Spleen (tissue), 11 donors: ENCODE results near the gene SYNGAP1. TPM values are rescaled to one million over a fixed set of nuclear protein-coding genes. Genes with fewer than 3 reads are reported as not detected.

Experiments used
- DNase-seq: peaks from one replicate; pipeline ENCODE4 v3.0.0-alpha.2; 2020
- H3K27ac ChIP-seq, 8 donors: fragments of 200-600 bp; sonication (generic) in 7 of 8; 1 replicate in 4 of 8; 2 replicates in 4 of 8; pipeline versions ENCODE4 v1.5.0 to v1.8.0; 2016 to 2021; ENCODE audit warnings: inconsistent platforms in 4 of 8, mild to moderate bottlenecking in 4 of 8, moderate library complexity in 1 of 8
- H3K27me3 ChIP-seq, 7 donors: fragments of 200-600 bp; sonication (generic) in 6 of 7; replicated peaks in 1 of 7; 1 replicate in 4 of 7; 2 replicates in 3 of 7; pipeline versions ENCODE4 v1.5.0 to v1.8.0; 2016 to 2021; ENCODE audit warnings: inconsistent platforms in 3 of 7, mild to moderate bottlenecking in 1 of 7
- H3K36me3 ChIP-seq, 6 donors: fragments of 200-600 bp; sonication (generic) in 5 of 6; 1 replicate in 4 of 6; 2 replicates in 2 of 6; pipeline versions ENCODE4 v1.5.0 to v1.8.0; 2016 to 2021; ENCODE audit warnings: inconsistent platforms in 2 of 6
- H3K4me1 ChIP-seq, 6 donors: fragments of 200-600 bp; sonication (generic) in 5 of 6; 1 replicate in 3 of 6; 2 replicates in 3 of 6; pipeline versions ENCODE4 v1.5.0 to v1.8.0; 2016 to 2021; ENCODE audit warnings: inconsistent platforms in 3 of 6
- H3K4me3 ChIP-seq, 8 donors: fragments of 200-600 bp; sonication (generic) in 7 of 8; 1 replicate in 4 of 8; 2 replicates in 4 of 8; pipeline versions ENCODE4 v1.5.0 to v1.8.0; 2016 to 2021; ENCODE audit warnings: inconsistent platforms in 4 of 8, mild to moderate bottlenecking in 4 of 8, moderate library complexity in 2 of 8
- H3K9me3 ChIP-seq, 8 donors: fragments of 200-600 bp; sonication (generic) in 7 of 8; 1 replicate in 4 of 8; 2 replicates in 4 of 8; pipeline versions ENCODE4 v1.5.0 to v1.8.0; 2016 to 2021; ENCODE audit warnings: inconsistent platforms in 4 of 8
- POLR2A ChIP-seq, 3 donors: fragments of 450-650 bp; IDR thresholded peaks; one replicate each; pipeline ENCODE4 v1.5.1; 2017; ENCODE audit warnings: antibody characterized with exemption in 3 of 3, mild to moderate bottlenecking in 1 of 3
- POLR2AphosphoS5 ChIP-seq, 3 donors: sonication (generic); formaldehyde crosslinking; IDR thresholded peaks; one replicate each; pipeline ENCODE4 v1.5.1; 2017; ENCODE audit warnings: antibody characterized with exemption in 3 of 3
- WGBS, 5 donors: extraction: QIAGEN DNeasy Blood & Tissue Kit in 3 of 5; methylation state at CpG; one replicate each; pipeline versions ENCODE4 v1.1.5 to v1.1.7; 2013 to 2018; 5-methylcytosine and 5-hydroxymethylcytosine counted together
- intact Hi-C: fragments of 100-400 bp; cut with DNase I; formaldehyde crosslinking; loops from one replicate; pipeline ENCODE4 v1.15.0; 2023; ENCODE audit warnings: low total_unique reads
- polyA plus RNA-seq, 3 donors: library from polyadenylated mRNA; stranded (reverse); fragments of 200-250 nt; gene quantifications; one replicate each; pipeline ENCODE4 v1.2.1, GENCODE V29; 2013
- total RNA-seq, 7 donors: library from RNA; depleted of rRNA in 3 of 7; stranded (reverse); fragments of >200 nt in 3 of 7; fragmentation: NEBNext Ultra II Directional in 4 of 7; extraction: Animal tissue kit (Norgen Biotek cat#: 25700) in 4 of 7; gene quantifications; one replicate each; pipeline versions ENCODE4 v1.1.0 to v1.2.1, GENCODE V29; 2016 to 2021
- TF ChIP-seq, protein P1 (sequence below), 11 experiments: fragments of 200-600 bp in 7 of 11; fragments of 450-650 bp in 4 of 11; sonication (generic) in 4 of 11; IDR thresholded peaks in 8 of 11; conservative IDR thresholded peaks in 3 of 11; 1 replicate in 7 of 11; 2 replicates in 4 of 11; pipeline versions ENCODE4 v1.4.0 to v1.8.0; 2016 to 2021; ENCODE audit warnings: antibody characterized with exemption in 11 of 11, inconsistent platforms in 4 of 11, mild to moderate bottlenecking in 1 of 11
- donor health status: healthy with polysubstance abuse.
- donor health status: DM: no; HTN: no; CAD: no; lungs with moderate emphysema.
- donor health status: DM: no; HTN: no; CAD: no.
- donor health status: Bipolar disorder and iron deficiency.
- donor health status: healthy.
- donor health status: DM: no; HTN: no; CAD: no.
- donor health status: DM: yes; HTN: yes; CAD: no.

Gene SYNGAP1
- total and polyA plus RNA-seq, 10 donors, result 3.6 to 30.8 (median 23.9) TPM

- 78 to 93% (median 88%) methylated on average over 2 of the region's 2 CpGs for WGBS, 5 donors
- no peak overlapping the region for H3K27ac ChIP-seq
- H3K36me3 ChIP-seq, result peaks cover 0 to 4% (median 1%) of the 10 kb centered on the region in 6 donors
- H3K4me1 ChIP-seq, result peaks cover 17 to 54% (median 42%) of the 10 kb centered on the region in 6 donors
- TF ChIP-seq, protein P1, sequence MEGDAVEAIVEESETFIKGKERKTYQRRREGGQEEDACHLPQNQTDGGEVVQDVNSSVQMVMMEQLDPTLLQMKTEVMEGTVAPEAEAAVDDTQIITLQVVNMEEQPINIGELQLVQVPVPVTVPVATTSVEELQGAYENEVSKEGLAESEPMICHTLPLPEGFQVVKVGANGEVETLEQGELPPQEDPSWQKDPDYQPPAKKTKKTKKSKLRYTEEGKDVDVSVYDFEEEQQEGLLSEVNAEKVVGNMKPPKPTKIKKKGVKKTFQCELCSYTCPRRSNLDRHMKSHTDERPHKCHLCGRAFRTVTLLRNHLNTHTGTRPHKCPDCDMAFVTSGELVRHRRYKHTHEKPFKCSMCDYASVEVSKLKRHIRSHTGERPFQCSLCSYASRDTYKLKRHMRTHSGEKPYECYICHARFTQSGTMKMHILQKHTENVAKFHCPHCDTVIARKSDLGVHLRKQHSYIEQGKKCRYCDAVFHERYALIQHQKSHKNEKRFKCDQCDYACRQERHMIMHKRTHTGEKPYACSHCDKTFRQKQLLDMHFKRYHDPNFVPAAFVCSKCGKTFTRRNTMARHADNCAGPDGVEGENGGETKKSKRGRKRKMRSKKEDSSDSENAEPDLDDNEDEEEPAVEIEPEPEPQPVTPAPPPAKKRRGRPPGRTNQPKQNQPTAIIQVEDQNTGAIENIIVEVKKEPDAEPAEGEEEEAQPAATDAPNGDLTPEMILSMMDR (IDR thresholded peaks at IDR 0.05 in 8 of 11, conservative IDR thresholded peaks at IDR 0.05 in 3 of 11), result no peak
- TF ChIP-seq POLR2A (IDR thresholded peaks at IDR 0.05), result no peak
- no peak overlapping the region for H3K4me3 ChIP-seq
- DNase-seq, result no peak
- no peaks in the 10 kb centered on the region for H3K9me3 ChIP-seq
- intact Hi-C loops, result no loop called here
- peaks cover 0 to 6% (median 0%) of the 10 kb centered on the region in 7 donors for H3K27me3 ChIP-seq
Observed at GRCh38 chr6:33421344-33421643, 1.4 kb downstream of the SYNGAP1 start.

DNA sequence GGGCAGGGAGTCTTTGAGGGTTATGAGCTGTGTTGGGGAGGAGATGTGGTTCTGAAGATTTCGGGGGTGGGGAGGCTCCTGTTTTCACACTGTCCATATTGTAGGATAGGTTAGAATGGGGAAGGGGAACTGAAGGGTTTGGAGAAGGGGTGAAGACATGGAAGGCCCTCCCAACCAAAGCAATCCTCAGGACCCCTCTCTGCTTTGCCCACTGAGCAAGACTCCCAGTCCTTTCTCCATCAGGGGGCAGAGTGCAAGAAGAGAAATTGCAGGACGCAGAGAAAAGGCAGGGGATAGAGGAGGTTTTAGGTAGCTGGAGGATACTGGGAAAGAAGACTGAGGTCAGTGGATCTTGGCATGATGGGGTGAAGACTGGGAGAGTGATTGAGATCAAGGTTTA is 3.9 kb downstream of the SYNGAP1 start:
- TF ChIP-seq POLR2A (IDR thresholded peaks at IDR 0.05) (no peak), POLR2AphosphoS5 (IDR thresholded peaks at IDR 0.05) (no peak)
- TF ChIP-seq, protein P1 (IDR thresholded peaks at IDR 0.05 in 8 of 11, conservative IDR thresholded peaks at IDR 0.05 in 3 of 11), result no peak
- Histone ChIP-seq H3K27ac (no peak overlapping the region), H3K9me3 (no peaks in the 10 kb centered on the region), H3K27me3 (peaks cover 0 to 6% (median 0%) of the 10 kb centered on the region in 7 donors), H3K4me3 (no peak overlapping the region), H3K36me3 (no peaks in the 10 kb centered on the region), H3K4me1 (peaks cover 16 to 54% (median 44%) of the 10 kb centered on the region in 6 donors)
- intact Hi-C loops, result no loop called here
- DNase-seq, result peak; percentile 23
- WGBS, 5 donors, result 94 to 100% (median 98%) methylated on average over 2 of the region's 2 CpGs

DNA sequence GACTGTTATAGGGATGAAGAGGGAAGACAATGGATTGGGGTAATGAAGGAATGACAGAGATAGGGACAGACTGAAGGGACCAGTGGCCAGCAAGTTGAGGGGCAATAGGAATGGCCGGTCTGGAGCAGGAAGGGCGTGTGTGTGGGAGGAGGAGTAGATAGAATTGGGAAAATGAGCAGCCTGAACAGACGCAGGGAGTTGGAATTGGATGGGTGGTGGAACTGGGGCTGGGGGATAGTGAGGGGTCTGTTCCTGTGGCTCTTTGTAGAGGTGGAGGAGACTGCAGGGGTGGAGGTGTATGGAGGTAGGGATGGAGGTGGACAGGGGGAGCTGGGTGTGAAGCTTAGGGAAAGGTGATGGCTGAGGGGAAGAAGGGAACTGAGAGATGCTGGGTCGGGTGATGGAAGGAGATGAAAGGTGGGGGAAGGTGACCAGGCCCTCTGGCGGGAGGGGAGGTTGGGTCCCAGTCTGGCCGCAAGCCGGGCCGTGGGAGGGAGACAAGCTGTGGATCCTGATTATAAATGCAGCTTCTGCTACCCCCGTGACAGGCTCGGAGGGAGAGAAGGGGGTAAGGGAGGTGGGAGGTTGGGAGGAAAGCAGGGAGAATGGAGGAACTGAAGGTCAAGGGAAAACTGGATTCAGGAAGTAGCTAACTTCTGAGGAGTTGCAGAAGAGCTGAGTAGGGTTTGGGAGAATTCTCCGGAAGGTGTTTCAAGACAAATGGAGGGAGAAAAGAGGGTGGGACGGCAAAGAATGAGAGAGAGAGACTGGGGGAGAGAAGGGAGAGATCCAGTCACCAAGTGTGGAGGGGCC is 5.2 kb downstream of the SYNGAP1 start:
- no peak for TF ChIP-seq POLR2A (IDR thresholded peaks at IDR 0.05)
- no peak for TF ChIP-seq POLR2AphosphoS5 (IDR thresholded peaks at IDR 0.05)
- TF ChIP-seq, protein P1 (IDR thresholded peaks at IDR 0.05 in 8 of 11, conservative IDR thresholded peaks at IDR 0.05 in 3 of 11), result no peak
- H3K27me3 ChIP-seq, result no peaks in the 10 kb centered on the region
- no peaks in the 10 kb centered on the region for H3K36me3 ChIP-seq
- H3K4me1 ChIP-seq, result peaks cover 16 to 55% (median 48%) of the 10 kb centered on the region in 6 donors
- DNase-seq, result peak; percentile 81
- H3K27ac ChIP-seq, result peak overlapping the region; percentile 73 to 96 (median 90)
- WGBS, 5 donors, result 18 to 24% (median 22%) methylated on average over 12 of the region's 12 CpGs
- intact Hi-C loops, result no loop called here
- H3K4me3 ChIP-seq, result peak overlapping the region; percentile 49 to 87 (median 59)
- H3K9me3 ChIP-seq, result no peaks in the 10 kb centered on the region
